Bronchial epithelial cell (primary cell): ENCODE results near the gene SOX2. TPM values are rescaled to one million over a fixed set of nuclear protein-coding genes. Genes with fewer than 3 reads are reported as not detected.

Experiments
- DNase-seq: peaks from one replicate; pipeline ENCODE4 v3.0.0-alpha.2; 2010; ENCODE audit warnings: low read depth
- FAIRE-seq: peaks from 2 replicates; lab custom pipeline; 2011; peaks lifted over from hg19 to GRCh38; lab: Jason Lieb, UNC
- H3K27me3 ChIP-seq: 2 replicates; pipeline ENCODE4 v1.5.1; 2011; ENCODE audit warnings: low read length; ENCODE audit not compliant: control insufficient read depth, insufficient read depth
- H3K36me3 ChIP-seq: 2 replicates; pipeline ENCODE4 v1.5.1; 2011; ENCODE audit warnings: low read length; ENCODE audit not compliant: control insufficient read depth, insufficient read depth
- H3K4me3 ChIP-seq: 2 replicates; pipeline ENCODE4 v1.5.1; 2011; ENCODE audit warnings: mild to moderate bottlenecking, low read depth, low read length, control low read depth
- CTCF ChIP-seq: IDR thresholded peaks from 2 replicates; pipeline ENCODE4 v1.5.1; 2011; ENCODE audit warnings: mild to moderate bottlenecking, moderate library complexity, low read length, control low read depth, inconsistent platforms; ENCODE audit not compliant: insufficient read depth, severe bottlenecking
- total RNA-seq: library from RNA; depleted of rRNA; stranded (reverse); fragments of >200 nt; gene quantifications from 2 replicates; pipeline ENCODE4 v1.2.1, GENCODE V29; 2014

The SOX2 gene
- total RNA-seq, 1 donor from 2014 or later: 4.5 TPM

- DNase-seq (no peak), FAIRE-seq (peak; percentile 18)
- no peaks in the 10 kb centered on the region for H3K27me3 ChIP-seq
- peak overlapping the region; percentile 50 for H3K4me3 ChIP-seq
- H3K36me3 ChIP-seq: no peaks in the 10 kb centered on the region
- peak; percentile 4 for TF ChIP-seq CTCF
Measured at GRCh38 chr3:181695661-181696491, 15.8 kb upstream of the SOX2 start.

DNA sequence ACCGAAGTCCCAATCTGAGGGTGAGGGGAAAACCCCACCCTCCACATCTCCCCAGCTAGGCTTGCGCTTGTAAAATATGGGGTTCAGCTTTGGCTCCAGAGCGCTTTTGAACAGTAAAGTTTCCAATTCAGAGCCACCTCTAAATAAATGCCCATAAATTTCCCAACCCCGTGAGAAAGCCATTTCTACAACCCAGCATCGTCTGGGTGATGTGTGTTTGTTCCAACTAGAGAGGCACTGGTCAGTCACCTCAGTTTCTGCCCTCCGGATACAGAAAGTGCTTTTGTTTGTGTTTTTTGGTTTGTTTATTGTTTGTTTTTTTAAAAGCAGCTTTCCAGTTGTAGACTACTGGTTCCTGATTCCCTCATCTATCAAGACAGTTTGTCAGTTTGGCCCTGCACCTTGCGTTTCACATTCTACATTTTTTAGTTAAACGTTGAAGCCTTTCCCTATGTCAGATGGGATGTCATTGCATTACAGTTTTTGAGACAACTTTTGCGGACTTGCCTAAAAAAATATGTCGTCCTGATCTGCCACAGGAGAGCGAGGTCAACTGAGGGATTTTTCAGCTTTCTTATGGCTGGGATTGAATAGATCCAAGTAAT is 15.0 kb upstream of the SOX2 start:
- FAIRE-seq (no peak), DNase-seq (no peak)
- Histone ChIP-seq H3K27me3 (no peaks in the 10 kb centered on the region), H3K36me3 (no peaks in the 10 kb centered on the region), H3K4me3 (no peak overlapping the region)
- no peak for TF ChIP-seq CTCF

GRCh38 chr3:181698263-181698954 is 13.3 kb upstream of the SOX2 start:
- Histone ChIP-seq H3K36me3 (no peaks in the 10 kb centered on the region), H3K4me3 (no peak overlapping the region), H3K27me3 (no peaks in the 10 kb centered on the region)
- DNase-seq (peak; percentile 41), FAIRE-seq (no peak)
- TF ChIP-seq CTCF: no peak

GRCh38 chr3:181699171-181699903 is 12.4 kb upstream of the SOX2 start:
- no peak for DNase-seq
- H3K4me3 ChIP-seq: no peak overlapping the region
- TF ChIP-seq CTCF: no peak
- no peak for FAIRE-seq
- H3K27me3 ChIP-seq: no peaks in the 10 kb centered on the region
- H3K36me3 ChIP-seq: no peaks in the 10 kb centered on the region

DNA sequence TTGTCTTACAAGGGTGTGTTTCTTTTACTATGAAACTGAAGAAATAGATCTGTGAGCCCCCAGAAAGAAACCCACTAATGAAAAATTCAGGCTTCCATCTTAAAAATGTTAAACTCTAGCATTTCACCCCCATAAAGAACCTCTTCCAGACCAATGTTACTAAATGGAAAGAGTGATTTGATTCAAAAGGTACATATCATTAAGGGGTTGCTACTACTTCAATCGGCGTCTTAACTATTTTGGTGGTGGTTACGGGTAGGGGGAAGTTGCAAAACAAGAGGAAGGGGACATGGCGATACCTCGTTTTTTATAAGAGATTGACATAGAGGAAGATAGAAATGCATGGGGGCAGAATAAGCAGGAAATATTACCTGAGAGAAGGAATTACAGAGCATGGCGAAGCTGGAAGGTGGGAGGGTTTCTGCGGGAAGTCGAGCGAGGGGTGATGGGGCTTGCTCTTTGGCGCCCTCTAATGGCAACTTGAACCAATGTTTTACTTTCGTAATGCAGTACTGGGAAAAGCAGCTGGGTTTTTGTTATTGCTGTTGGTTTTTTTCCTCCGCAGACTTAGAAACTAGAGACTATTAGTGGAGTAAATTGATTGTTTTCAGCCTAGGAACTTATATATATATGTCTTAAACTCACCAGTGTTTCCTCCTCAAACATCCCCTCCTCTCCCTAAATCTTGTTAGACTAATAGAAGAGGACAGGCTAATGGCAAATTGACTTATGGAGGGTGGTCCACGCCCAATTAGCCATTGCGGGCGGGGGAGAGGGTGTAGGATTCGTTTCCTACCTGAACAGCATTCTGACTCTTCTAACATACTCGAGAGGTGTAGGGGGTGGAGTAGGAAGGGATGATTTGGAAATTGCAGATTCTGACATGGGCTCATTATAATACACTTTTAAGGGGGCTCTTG is 11.3 kb upstream of the SOX2 start:
- Histone ChIP-seq H3K4me3 (no peak overlapping the region), H3K36me3 (no peaks in the 10 kb centered on the region), H3K27me3 (no peaks in the 10 kb centered on the region)
- TF ChIP-seq CTCF: peak; percentile 88
- FAIRE-seq: no peak
- peak; percentile 70 for DNase-seq
